Esophagus muscularis mucosa (tissue), 4 donors: ENCODE data around the gene C8G.

Experiments used
- EP300 ChIP-seq: sonication (generic); formaldehyde crosslinking; IDR thresholded peaks from one replicate; pipeline ENCODE4 v1.6.1; 2017; ENCODE audit warnings: antibody characterized with exemption
- POLR2AphosphoS5 ChIP-seq, 2 donors: sonication (generic); formaldehyde crosslinking; IDR thresholded peaks; one replicate each; pipeline ENCODE4 v1.6.1; 2017; ENCODE audit warnings: antibody characterized with exemption in 2 of 2
- TF ChIP-seq, protein P1 (sequence below), 3 experiments: fragments of 200-600 bp in 2 of 3; fragments of 450-650 bp in 1 of 3; sonication (generic) in 2 of 3; IDR thresholded peaks; one replicate each; pipeline ENCODE4 v1.5.1; 2017 to 2019; ENCODE audit warnings: antibody characterized with exemption in 3 of 3, mild to moderate bottlenecking in 2 of 3, moderate library complexity in 1 of 3

- TF ChIP-seq, protein P1, sequence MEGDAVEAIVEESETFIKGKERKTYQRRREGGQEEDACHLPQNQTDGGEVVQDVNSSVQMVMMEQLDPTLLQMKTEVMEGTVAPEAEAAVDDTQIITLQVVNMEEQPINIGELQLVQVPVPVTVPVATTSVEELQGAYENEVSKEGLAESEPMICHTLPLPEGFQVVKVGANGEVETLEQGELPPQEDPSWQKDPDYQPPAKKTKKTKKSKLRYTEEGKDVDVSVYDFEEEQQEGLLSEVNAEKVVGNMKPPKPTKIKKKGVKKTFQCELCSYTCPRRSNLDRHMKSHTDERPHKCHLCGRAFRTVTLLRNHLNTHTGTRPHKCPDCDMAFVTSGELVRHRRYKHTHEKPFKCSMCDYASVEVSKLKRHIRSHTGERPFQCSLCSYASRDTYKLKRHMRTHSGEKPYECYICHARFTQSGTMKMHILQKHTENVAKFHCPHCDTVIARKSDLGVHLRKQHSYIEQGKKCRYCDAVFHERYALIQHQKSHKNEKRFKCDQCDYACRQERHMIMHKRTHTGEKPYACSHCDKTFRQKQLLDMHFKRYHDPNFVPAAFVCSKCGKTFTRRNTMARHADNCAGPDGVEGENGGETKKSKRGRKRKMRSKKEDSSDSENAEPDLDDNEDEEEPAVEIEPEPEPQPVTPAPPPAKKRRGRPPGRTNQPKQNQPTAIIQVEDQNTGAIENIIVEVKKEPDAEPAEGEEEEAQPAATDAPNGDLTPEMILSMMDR (IDR thresholded peaks at IDR 0.05), result no peak
- TF ChIP-seq POLR2AphosphoS5 (IDR thresholded peaks at IDR 0.05) (no peak), EP300 (no peak)
These were observed 44.0 kb upstream of the C8G start for GRCh38 chr9:136900988-136901515.
